Skin of body (tissue), 2 donors: ENCODE measurements around the gene TSHZ1. TPM values are rescaled to one million over a fixed set of nuclear protein-coding genes. Genes with fewer than 3 reads are reported as not detected.

Experiments used
- DNase-seq: peaks from one replicate; lab custom pipeline; 2025; lab: John Stamatoyannopoulos, UW
- total RNA-seq: library from RNA; depleted of rRNA; stranded (reverse); fragments of >200 nt; gene quantifications from one replicate; pipeline ENCODE4 v1.2.3, GENCODE V29; 2014

Gene TSHZ1
- total RNA-seq, 1 donor from 2014 or later: 8.7 TPM

DNA sequence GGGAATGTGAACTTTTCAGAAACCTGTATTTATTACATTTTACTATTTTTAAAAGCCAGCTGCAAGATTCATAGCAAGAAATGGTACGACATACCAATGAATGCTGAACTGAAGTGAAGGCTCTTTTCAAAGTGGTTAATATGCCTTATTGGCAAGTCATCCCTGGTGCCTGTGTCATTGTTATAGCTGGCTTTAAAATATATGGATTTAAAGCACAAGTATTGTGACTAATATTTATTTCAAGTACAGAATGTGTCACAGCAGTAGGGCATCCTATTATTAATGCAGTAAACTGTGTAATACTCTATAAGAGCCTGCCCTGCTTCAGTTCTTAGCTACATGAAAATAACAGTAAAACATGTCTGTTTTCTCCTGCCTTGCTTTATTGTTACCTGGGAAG lies 10.8 kb downstream of the TSHZ1 start:
- no peak for DNase-seq

- DNase-seq: no peak
Measured at GRCh38 chr18:75221897-75222296, 11.3 kb downstream of the TSHZ1 start.

GRCh38 chr18:75222407-75222806 lies 11.8 kb downstream of the TSHZ1 start:
- DNase-seq: no peak

DNA sequence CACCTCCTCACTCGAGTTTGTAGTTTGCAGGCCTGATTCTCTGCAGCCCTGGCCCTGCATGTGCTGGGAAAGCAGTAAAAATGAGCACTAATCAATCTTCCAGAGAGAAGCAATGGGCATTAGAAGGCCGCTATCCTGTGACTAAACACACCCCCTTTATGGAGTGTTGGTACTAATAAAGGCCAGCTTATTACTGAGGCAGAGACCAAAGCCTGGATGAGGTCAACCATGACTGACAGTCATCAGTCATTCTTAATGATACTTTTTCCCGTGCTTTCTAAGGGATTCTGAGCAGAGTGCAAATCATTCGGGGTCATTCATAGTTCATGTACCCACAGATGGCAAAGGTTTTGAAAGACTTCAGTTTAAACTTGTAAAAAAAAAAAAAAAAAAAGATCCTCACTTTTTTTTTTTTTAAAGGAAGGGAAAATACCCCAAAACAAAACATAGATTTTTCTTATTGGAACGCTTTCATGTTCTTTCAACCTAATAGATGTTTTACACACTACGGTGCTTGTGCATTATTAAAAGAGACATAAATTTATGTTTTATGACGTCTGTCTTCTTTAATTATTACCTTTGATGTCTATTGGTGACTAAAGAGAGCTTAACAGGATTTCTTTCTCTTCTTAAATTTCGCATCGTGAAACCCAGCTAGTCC lies 13.2 kb downstream of the TSHZ1 start:
- no peak for DNase-seq

- no peak for DNase-seq
Measured at GRCh38 chr18:75226286-75226955, 15.8 kb downstream of the TSHZ1 start.

GRCh38 chr18:75226956-75227316 lies 16.3 kb downstream of the TSHZ1 start:
- DNase-seq: no peak

DNA sequence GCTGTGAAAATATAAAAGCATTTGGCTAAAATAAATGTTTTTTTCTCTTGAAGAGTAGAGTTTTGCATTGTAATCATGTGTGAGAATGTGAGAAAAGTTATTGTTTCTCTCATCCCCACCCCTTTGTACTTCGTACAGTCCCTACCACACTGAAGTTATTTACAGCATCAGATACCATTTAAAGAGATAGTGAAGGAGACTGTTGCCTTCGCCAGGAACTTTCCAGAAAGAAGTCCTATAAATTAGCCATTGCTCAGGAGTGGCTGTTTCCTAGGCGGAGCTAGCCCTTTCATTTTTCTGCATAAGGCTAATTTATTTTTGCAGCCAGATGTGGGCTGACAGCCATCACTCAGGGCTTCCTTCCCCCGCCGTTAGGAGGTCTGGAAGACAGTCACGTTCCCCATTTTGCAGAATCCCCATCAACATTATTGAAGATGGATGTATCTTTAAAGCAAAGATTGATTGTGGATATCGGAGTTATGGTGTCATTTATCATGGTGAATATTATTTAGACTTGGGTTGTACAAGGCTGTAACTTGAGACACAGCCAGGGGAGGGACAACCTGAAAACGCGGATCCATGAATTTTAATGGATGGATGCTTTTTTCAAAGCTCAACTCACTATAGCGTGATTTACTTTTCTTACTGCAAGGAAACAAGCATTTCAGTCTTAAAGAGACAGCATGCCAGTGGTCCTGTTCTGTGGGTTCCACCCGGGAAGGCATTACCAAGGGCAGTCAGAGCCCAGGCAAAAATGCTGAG lies 17.1 kb downstream of the TSHZ1 start:
- DNase-seq: peak; percentile 33

DNA sequence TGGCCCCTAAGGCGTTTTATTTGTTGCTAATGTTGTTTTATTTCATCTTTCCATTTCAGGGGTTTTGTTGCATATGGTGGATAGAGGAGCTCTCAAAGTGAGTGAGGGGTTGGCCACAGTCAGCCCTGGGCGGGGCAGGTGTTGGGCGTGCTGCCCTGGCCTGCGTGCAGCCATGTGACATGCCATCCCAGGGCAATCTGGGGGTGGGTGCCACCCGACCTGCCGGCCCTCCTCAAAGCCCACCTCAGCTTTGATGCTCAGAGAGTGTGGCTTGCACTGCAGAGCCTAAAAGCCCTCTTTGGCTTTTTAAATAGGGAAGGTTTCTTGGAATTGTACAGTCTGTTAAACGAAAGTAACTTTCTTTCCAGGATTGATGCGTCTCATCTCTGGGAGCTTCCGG lies 18.4 kb downstream of the TSHZ1 start:
- DNase-seq: no peak

- no peak for DNase-seq
Measured at GRCh38 chr18:75229437-75229836, 18.8 kb downstream of the TSHZ1 start.

DNA sequence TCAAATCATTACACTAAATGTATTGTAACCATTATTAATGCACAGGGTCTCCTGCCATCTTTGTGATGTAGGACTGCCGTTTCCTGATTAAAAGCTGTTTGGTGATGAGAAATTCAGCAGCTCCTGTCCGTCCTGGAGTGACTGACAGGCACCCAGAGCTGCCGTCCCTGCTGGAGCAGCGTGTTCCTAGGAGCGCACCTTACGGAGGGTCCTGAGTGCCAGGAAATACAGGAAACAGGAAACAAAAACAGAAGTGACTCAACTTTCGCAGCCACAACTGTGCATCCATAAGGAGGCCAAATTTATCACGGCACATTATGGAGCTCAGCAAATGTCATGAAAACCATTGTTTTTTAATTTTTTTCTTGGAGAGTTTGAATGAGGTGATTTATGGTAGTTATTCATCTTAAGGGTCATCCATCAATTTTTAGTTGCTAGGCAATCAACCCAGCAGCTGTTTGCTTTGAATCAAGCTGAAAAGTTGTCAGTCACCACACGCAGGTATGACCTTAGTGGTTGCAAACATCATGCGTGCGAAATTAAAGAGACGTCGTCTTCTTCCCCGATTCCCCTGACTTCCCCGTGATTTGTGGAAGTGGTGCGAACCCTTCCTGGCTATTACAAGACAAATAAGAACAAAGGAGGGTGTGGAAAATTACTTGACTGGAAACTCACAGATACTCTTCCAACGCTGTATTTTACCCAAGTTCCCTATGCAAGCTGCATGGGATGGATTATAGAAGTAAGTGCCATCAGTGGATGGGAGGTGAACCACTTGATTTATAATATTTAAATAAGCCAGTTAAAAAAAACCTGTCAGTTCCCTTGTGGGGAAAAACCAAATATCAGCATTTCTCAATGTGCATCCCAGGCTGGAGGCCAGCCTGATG lies 19.8 kb downstream of the TSHZ1 start:
- DNase-seq: no peak

GRCh38 chr18:75231053-75231406 lies 20.4 kb downstream of the TSHZ1 start:
- DNase-seq: no peak

- DNase-seq: no peak
Measured at GRCh38 chr18:75234901-75235300, 24.3 kb downstream of the TSHZ1 start.

GRCh38 chr18:75235896-75236295 lies 25.3 kb downstream of the TSHZ1 start:
- DNase-seq: no peak

DNA sequence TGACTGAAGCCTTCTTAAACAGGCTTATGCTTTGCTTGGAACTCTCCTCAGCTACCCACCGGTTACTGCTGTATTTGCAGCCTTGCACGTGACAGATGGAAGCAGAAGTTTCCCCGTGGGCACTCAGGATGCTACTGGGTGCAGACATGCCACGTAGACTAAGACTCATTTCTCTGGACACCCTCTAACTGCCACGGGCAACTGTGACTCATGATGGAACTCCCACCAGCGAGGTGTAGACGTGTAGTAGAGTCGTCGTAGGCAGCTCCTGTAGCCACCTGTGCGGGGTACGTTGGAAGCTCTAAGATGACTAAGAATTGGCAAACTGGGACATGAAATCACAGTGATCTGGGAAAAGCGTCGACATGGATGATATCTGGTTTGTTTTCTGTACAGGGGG lies 27.5 kb downstream of the TSHZ1 start:
- no peak for DNase-seq

DNA sequence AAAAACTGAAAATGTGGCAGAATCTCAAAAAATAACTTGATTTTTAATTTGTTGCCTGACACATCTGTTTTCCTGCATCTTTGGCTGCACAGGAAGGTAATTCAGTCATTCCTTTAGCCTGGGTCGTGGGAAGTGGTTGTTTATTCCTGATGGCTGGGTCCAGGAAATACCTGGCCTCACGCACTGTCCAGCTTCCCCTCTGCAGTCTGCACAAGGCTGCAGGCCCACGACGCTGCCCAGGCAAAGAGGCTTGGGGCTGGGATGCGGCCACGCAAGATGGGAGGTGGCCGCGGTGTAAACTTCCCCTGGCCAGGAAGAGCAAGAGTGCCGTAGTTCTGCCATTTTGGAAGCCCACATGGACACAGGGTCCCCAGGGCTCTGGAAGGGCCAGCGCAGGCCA lies 28.2 kb downstream of the TSHZ1 start:
- DNase-seq: no peak

- DNase-seq: no peak
Measured at GRCh38 chr18:75240433-75240832, 29.8 kb downstream of the TSHZ1 start.

DNA sequence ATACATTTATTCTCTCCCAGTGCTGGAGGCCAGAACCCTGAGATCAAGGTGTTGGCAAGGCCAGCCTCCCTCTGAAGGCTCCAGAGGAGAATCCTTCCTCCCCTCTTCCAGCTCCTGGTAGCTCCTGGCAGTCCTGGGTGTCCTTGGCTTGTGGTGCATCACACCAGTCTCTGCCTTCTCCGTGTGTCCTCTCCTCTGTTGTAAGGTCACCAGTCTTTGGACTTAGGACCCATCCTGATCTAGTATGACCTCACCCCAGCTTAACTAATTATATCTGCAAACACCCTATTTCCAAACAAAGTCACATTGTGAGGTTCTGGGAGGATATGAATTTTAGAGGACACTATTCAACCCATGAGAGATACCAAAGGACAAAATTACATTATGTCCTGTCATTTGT lies 31.1 kb downstream of the TSHZ1 start:
- DNase-seq: no peak

DNA sequence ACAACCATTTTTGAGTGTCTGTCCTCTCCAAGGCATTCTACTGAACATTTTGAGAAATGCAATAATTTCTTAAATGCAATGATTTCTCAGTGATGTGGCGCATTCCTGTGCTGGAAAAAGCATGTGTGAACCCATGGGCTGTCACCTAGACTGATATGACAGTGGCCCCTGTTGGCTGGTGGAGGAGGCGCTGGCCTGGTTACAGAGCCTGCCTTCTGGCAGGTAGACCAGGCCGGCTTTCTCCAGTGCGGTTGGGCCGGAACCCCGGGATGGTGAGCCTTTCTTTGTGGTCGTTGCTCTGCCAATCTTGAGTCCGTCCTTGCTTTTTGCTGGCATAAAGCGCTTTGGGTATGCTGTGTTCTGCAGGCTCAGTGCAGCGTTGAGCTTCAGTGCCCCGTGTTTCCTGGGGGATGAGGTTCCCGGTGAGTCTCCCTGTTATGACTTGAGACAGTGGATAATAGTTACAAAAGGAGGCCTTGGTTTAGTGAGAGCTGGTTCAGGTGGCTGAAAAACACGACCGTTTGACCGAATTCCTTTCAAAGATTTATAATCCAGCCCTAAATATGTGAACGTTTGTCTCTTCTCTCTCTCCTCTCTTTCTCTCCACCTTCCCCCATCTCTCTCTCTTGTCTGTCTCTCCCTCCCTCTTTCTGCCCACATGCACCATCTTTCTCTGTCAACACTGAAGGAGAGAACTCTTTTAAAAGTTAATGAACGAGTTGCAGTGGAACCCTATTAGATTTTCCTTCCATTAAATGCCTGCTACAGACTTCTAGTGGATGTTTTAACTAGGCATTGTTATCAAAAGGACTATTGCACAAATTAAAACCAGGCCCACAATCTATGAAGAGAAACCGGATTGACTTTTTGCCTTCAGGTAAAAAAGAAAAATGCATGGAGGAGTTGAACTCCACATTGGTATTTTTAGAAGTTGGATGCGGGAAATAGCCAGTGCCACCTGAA lies 34.0 kb downstream of the TSHZ1 start:
- DNase-seq: no peak

DNA sequence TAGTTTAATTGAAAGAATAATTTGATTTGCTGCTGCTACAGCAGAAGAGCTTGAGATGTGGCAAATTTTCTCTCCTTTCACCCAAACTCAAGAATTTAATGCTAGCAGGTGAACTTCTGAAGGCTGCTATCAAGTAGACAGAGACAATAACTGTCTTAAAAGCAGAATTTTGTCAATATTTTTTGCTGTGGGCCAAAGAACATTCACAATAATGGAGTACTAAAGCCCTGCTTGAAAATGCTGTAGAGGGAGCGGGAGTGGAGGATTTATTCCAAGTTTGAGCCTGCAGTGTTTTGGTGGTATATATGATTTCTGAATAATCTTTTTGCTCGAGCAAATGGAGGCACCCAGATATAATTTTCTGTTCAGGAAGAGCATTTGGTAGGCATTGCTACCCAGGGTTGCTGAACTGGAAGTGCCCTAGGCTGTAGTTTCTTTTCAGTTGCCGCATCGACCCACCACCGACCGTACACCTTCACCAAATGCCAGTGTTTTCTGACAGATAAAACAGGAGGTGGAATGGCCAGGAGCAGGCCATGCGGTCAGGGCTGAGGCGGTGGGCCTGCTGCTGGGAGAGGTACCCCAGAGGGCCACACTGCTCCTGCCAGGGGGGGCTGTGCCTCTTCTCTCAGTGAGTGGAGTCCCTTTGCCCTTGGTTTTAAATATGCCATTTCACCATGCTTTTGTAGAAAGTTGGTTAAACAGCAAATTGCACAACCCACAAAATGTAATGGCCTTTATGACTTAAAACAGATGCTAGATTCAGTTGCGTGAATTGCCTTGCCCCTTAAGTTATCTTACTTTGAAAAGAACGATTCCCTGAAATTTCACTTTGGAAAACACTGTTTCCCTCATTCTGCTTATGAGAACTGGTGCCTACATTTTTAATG lies 36.4 kb downstream of the TSHZ1 start:
- peak; percentile 62 for DNase-seq
